Urothelium cell line (cell line): Measurements from ENCODE around the gene COL4A3.
A peak's percentile ranks its signal among the peaks of the same experiment; 100 is the strongest.

Experiments
- DNase-seq: peaks from one replicate; pipeline ENCODE4 v3.0.0; 2011; ENCODE audit warnings: low spot score, mixed read lengths
- FAIRE-seq: peaks from 2 replicates; lab custom pipeline; 2011; peaks lifted over from hg19 to GRCh38; lab: Jason Lieb, UNC

The COL4A3 gene

GRCh38 chr2:227326783-227327182 lies 162.4 kb downstream of the COL4A3 start:
- DNase-seq, result no peak
- no peak for FAIRE-seq

GRCh38 chr2:227335713-227336112 lies 171.3 kb downstream of the COL4A3 start:
- FAIRE-seq, result no peak
- no peak for DNase-seq

DNA sequence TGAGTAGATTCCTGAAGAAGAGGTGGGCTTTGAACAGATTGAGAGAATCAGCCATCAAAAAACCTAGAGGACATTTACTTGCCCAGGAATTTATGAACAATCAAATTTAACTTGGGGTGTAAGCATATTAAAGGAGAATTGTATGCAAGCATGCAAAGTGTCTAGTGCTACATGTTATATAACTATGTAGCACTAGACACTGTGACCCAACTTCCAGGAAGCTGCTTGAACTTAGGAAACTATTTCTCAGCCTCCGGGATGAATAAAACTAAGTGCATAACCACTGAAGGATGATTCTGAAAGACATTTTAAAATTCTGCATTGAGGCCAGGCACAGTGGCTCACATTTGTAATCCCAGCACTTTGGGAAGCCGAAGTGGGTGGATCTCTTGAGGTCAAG lies 173.0 kb downstream of the COL4A3 start:
- no peak for DNase-seq
- FAIRE-seq, result no peak

- FAIRE-seq (no peak), DNase-seq (no peak)
These were observed 174.7 kb downstream of the COL4A3 start for GRCh38 chr2:227339098-227339599.

DNA sequence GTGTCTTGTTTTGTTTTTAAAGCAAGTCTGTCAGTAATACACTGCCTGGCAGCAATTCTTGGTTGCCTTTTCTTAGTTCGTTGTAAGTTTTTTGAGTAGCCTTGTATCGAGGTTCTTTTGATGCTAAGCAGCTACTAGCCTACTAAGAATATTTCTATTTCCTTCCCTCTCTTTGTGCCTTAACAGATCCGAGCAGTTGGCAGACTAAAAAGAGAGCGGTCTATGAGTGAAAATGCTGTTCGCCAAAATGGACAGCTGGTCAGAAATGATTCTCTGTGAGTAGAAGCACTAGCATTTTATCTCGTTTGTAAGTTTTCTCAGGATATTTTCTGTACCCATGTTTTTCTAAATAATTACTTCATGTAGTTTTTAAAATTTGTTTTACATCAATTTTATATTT lies 175.7 kb downstream of the COL4A3 start:
- FAIRE-seq, result no peak
- no peak for DNase-seq

DNA sequence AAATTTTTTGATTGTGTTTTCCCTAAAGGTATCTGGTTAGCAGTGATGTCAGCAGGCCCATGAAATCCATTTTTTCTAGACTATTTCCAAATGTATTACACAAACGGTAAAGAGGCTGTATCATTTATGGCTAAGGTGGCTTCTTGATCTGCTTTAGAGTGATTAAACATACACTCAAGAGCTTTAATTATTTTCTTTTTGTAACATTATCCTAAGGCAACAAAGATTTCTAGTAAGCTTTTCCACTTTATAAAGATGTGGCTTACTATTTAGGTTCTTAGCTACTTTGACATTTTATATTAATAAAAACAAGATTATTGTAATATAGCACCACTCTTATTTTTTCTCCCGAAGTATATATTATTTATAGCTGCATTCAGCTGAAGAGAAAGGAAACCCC lies 177.1 kb downstream of the COL4A3 start:
- FAIRE-seq, result no peak

DNA sequence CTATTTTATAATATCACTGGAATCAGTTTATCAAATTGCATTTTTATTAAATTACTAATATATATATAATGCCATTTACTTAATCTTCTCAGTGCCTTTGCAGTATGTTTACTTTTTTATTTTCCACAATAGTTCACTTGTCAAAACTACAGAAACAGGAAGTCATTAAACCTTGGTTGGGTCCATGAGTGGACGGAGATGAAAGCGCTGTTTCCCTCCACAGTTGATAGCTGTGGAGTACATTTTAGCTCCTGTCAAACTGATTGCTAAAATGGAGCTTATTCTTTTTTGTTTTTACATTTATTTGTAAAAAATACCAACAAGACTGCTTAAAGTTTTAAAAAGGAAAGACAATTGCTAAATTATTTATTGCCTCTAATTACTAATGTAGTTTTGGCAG lies 179.8 kb downstream of the COL4A3 start:
- DNase-seq (no peak), FAIRE-seq (no peak)

More for the DNA sequence above, 177.1 kb downstream of the COL4A3 start:
- no peak for DNase-seq

DNA sequence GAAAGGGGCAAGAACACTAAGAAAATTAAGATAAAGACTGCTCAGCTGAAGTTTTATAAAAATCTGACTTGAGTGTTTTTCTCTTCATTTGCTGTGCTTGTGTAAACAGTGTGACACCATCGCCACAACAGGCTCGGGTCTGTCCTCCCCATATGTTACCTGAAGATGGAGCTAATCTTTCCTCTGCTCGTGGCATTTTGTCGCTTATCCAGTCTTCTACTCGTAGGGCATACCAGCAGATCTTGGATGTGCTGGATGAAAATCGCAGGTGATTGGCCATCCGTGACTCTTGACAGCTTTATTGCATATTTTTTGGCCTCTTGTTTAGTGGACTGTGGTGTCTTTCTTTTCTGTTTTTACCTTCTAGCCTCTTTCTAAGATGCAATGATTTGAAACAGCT lies 182.7 kb downstream of the COL4A3 start:
- DNase-seq (no peak), FAIRE-seq (no peak)

DNA sequence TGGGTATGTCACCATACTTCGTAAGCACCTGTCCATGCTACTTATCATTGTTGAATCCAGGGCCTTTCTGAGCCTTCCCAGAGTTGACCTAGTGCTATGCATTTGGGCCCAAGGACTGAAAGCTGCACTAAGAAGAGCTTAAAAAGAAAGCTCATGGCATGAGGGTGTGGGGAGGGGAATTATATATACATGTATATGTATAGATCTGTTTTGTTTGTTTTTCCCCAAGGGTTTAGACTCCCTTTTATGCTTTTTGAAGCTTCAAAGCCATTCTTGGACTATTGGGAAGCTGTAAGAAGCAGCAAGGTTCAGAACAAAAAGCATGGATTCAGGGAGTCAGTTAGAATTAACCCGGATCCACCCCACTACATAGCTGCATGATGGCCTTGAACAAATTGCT lies 183.9 kb downstream of the COL4A3 start:
- FAIRE-seq (no peak), DNase-seq (no peak)

- DNase-seq, result no peak
- FAIRE-seq, result peak; percentile 17
These were observed 185.7 kb downstream of the COL4A3 start for GRCh38 chr2:227349989-227350612.

DNA sequence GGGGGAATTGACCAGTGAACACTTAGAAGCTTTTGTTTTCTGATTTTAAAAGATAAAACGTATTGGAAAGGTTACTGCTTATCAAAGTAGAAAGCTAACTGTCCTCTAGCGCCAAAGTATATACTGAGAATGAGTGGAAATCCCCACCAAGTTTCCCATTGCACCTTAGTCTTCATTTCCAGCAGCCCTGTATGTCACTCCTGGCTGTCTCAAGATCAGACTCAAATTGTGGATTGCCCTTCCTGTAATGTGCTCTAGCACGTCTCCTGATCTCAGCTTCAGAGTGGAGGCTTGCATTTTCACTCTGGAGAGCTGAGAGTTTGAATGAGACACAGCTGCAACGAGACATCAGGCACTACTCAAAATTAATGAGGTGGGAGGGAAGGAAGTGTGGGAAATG lies 187.2 kb downstream of the COL4A3 start:
- DNase-seq (no peak), FAIRE-seq (no peak)

DNA sequence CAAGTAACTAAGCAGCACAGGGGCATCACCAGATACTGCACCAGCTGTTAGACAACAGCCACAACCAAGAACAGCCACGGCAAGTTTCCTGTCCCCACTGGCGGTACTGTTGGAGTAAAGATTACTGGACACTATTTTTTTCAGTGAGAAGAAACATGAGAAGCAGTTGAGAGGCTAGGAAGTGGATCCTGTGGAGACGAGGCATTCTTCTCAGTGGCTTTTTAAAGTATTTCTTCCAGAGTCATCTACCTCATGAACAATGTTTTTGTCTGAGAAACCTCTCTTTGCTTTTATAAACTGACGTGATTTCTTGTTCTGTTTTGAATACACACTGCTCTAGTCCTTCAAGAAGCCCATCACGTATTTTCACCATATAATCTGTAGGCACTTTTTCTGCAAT lies 195.9 kb downstream of the COL4A3 start:
- DNase-seq (no peak), FAIRE-seq (no peak)

- DNase-seq, result no peak
- FAIRE-seq, result no peak
These were observed 199.3 kb downstream of the COL4A3 start for GRCh38 chr2:227363756-227364155.
